GM04504 (cell line): ENCODE measurements around the gene CXCL8.
"Not testable (repeated sequence)": the region's sequence is repeated elsewhere in the genome, so short reads cannot be mapped to it uniquely, and the experiment has no call there.

Experiments used
- DNase-seq: peaks from one replicate; pipeline ENCODE4 v3.0.0-alpha.2; 2012; ENCODE audit warnings: low read depth

The CXCL8 gene

DNA sequence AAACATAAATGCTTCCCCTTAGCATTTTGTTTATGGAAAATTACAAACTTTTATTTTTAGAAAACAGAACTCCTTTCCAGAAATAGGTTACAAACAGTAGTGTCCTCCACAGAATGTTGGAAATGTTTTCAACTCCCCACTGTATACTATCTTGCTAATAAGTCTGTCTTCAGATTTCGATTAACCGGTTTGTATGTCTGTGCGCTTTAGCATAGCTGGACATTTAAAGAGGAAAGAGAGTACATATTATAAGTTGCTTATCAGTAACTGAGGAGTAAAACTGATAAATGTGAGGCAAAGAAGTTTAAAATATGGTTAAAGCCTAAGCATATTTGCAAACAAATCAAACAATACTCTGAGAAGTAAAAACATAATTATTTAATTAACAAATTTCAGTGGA lies 3.4 kb downstream of the CXCL8 start:
- DNase-seq, result no peak

DNA sequence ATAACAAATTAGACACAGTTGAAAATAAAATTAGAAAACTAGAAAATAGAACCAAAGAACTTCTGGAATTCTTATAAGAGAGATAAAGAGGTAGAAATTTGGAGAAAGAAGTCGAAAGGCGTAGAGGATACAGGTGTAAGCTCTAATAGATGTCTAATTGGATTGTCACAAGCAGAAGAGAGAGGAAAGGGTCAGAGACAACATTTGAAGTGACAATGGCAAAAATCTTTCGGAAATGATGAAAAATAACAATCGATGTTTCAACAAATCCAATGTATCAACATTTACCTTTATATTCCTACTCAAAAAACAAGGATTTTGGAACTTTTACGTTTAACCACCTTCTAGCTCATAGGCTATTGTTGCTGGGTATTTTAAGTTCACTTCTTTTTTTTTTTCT lies 3.8 kb downstream of the CXCL8 start:
- DNase-seq, result no peak

DNA sequence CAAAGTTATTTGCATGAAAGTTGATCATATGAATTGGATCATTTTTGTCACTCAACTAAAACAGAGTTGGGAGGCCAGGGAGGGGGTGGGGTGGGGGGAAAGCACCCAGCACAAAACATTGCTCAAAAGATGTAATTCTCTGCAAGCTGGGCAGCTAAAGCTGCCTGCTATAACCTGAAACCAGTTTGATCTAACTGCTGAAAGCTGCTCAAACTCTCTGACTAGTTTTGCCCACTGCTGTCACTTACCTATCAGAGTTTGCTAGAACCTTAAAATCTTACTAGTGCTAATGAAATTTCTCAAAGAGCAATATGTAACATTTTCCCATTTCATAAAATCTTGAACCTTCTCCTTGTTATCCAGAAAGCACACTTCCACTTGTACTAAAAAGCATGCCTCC lies 10.4 kb downstream of the CXCL8 start:
- DNase-seq, result no peak

DNA sequence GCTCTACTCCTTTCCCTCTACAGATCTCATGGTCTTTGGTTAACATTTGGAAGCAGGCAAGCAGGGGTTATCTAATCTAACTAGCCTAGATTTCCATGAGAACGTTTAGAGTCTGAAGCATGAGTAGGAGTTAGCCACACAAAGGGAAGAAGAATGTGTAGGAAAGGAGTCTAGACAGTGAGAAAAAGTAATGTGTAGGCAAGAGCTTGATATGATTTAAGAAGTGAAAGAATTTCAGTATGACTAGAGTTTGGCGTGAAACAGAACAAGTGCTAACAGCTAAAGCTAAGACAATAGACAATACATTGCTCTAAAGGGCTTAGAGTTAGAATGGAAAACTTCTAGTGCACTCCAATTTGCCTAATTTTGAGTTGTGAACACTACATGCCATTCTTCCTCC lies 10.8 kb downstream of the CXCL8 start:
- DNase-seq, result no peak

DNA sequence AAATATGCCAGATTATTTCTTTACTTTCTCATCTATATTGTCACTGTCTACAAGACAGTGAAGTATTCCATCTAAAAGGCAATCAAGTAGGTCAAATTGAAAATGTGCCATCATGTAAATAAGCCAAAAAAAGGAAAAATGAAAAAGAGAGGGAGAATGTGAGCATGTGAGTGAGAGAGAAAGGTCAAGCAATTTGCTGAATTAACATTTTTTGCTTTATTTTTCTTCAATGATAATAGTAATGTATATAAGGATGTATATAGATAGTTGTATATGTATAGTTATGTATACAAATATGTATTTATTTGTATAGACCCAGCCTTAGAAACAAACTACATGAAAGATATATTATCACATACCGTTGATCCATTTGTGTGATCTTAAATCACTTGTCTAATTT lies 11.5 kb downstream of the CXCL8 start:
- DNase-seq, result no peak

DNA sequence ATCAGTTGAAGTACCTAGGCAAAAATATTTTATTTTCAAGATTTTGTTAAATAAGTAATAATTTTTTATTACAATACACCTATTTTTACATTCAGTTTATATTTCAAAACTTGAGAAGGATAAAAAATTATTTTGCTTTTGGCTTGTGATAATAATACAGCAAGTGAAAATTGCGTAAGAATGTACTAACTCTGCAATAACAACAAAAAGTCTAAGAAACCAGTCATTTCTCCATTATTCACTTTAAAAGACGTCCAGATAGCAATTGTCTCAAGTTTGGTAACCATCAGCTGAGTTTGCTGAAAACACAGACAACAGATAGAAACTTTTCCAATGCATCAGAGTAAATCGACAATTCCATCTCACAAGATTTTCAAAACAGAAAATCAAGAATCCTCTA lies 12.1 kb downstream of the CXCL8 start:
- DNase-seq, result no peak

DNA sequence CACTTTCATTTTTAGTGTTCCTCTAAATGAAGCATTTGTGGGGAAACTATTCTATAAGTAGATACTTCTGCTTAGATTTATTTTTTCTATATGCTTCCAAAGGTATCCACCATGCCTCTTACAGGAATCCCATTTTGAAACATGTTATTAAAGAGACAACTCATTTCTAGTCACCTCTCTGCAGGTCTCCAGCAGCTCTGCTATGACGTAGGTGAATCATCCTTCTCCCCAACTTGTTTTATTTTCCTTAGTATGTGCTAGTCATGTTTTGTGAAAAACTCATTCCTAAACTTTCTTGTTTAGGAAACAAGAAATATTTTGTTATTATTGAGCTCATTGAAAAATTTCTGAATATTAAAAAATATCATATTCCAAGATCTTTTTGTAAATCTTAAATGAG lies 12.8 kb downstream of the CXCL8 start:
- DNase-seq, result no peak

DNA sequence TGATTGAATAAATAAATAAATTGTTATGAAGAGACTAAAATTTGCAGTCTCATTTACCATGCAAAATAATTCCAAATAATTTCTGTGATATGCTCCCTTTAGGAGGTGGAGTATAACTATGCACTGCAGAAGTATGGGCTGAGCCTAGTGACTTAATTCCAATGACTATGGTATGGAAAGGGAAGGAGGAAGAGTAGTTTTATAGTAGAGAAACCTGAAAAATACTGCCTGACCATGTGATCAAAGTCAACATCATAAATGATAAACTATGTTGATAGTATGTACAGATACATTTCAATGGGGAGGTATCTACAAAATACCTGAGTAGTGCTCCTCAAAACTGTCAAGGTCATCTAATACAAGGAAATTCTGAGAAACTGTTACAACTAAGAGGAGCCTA lies 14.6 kb downstream of the CXCL8 start:
- no peak for DNase-seq

DNA sequence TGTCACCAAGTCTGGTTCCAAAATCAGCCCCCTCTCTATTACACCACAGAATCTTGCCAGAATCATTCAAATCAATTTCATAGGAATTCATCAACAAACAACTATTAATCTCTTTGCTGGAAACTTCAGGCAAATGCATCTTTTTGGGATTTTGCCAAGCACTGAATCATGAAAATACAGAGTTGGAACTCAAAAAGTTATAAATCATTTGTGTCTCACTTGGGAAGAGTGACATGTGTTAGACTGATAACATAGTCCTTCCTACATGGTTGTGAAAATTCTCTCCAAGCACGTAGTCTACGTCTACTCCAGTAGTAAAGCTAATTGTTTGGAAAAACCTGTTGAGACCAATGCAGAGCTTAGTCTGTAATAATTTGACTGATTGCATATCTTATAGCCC lies 19.0 kb downstream of the CXCL8 start:
- no peak for DNase-seq

DNA sequence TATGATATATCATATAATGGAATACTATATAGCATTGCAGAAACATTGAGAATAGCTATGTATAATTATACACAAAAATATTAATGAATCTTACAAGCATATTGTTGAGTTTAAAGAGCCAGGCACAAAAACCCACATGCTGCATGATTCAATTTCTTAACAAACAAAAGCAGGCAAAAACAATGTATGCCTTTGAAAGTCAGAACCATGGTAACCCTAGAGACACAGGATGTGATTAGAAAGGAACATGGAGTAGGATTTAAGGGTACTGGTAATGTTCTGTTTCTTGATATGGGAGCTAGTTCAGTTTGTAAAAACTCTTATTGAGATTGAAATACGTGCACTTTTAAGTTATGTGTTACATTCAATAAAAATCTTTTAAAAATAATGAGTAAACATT lies 21.5 kb downstream of the CXCL8 start:
- no peak for DNase-seq

DNA sequence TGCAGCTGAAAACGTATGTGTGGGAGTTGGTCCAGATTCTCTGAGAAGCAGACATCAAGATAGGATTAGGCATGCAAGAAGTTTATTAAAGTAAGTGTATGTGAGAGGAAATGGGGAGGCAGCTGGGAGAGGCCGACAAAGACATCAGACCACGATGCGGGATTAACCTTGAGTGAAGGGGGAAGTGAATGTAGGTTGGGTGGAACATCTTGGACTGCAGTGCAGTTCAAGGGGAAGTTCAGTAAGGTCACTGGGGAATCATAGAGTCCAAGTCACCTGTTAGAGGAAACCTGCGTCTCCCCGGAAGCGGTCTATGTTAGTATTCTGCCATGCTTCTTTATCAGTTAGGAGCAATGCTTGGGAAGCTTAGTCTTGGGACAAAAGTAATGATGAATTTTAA lies 22.0 kb downstream of the CXCL8 start:
- no peak for DNase-seq

DNA sequence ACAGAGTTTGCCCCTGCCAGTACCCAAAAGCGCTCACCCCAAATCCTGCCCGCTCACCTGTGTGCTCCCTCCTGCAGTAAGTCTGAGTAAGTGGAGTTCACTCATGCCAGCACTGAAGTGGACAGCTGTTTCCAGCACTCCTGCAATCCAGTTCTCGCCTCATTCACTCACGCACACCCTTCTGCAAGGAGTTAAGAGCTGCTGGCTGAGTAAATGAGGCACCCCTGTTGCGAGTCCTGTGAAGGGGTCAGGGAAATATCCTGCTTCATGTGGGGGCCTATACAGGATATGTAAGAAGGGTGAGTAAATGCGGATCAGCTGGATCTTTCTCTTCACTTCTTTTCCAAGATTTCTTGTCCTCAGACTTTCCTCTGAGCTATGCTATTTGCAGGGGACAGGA lies 23.5 kb downstream of the CXCL8 start:
- DNase-seq, result no peak

DNA sequence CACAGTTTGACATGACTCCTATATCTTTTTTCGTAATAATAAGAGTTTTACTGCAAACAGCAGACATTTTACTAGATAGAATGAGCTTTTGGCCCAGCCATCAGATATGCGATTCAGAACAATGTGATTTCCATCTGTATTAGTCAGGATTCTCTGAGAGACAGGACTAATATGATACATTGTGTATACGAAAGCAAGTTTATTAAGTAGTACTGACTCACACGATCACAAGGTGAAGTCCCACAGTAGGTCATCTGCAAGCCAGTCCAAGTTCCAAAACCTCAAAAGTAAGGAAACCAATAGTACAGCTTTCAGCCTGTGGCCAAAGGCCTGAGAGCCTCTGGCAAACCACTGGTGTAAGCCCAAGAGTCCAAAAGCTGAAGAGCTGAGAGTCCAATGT lies 24.1 kb downstream of the CXCL8 start:
- no peak for DNase-seq

DNA sequence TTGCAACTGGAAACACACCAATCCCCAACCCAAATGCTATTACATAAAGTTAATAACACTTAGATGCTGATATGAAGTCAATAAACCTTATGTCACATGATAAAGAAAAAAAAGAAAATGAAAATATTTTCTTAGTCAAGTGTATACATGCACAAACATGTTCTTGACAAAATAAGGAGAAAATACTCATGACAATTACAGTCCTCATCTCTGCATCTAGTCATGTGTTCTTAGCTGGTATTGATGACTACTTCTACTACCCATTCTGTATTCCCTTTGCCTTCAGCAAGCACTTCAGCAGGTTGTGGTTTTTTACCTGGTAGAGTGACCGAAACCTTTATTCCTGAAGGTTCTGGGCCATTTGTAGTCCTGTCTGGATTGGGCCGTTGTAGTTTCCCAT lies 24.9 kb downstream of the CXCL8 start:
- DNase-seq, result no peak

DNA sequence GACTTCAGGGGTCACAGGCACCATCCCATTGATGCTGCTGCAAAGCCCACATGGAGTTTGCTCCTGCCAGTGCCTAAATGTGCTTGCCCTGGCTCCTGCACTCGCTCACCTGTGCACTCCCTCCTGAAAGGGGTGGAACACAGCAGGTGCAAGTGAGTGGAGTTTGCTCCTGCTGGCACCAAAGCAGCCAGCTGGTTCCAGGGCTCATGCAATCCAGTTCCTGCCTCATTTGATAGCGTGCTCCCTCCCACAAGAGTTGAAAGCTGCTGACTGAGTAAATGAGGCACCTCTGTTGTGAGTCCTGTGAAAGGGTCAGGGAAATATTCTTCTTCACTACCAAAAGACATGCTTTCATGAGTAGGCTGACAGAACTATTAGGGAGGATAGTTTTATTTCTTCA lies 30.5 kb downstream of the CXCL8 start:
- DNase-seq, result no peak

DNA sequence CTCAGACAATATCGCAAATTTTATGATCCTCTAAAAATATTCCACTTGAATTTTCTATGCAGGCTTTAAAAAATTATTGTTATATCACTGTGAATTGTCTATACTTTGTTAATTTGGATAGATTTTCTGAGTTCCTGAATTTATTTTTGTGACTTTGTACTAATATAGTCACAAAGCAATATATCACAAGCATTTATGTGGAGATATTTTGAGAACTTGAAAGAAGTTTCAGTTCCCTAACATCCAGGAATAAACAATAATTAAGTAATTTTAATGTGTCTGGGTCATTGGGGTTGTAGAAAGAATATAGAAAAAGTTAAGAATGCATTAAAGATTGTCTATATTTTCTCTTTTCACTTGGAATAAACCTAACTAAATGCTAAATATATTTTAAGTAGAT lies 32.0 kb downstream of the CXCL8 start:
- DNase-seq, result no peak

DNA sequence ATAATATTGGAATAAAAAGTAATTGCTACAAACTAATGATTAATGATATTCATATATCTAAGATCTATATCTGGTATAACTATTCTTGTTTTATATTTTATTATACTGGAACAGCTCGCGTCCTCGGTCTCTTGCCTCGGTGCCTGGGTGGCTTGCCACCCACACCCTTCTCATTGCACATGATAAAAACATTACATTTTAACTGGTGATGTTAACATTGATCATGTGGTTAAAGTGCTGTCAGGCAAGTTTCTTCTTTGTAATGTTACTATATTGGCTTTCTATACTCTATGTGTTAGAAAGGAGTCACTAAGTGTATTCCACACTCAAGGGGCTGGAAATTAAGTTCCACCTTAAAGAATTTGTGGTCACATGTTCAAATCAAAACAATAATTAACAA lies 34.0 kb downstream of the CXCL8 start:
- not testable (repeated sequence) for DNase-seq

DNA sequence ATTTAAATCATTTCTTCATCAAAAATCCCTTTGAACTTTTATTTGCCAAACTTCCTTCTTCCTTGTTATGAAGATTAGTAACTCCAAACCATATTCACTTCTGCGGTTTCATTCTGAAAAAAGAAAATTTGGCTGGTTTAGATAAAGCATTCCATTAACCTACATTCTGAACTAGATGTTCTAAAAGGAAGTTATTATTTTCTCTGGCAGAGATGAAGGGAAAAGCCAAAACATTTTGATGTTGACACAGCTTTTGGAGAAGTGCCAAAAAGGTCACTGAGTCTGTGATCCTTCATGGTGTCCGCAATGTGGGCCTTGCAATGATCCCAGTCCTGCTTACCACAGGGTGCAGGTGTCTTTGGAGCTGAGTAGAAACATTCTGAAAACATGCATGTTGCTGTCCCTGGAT lies 36.0 kb downstream of the CXCL8 start:
- peak; percentile 14 for DNase-seq

DNA sequence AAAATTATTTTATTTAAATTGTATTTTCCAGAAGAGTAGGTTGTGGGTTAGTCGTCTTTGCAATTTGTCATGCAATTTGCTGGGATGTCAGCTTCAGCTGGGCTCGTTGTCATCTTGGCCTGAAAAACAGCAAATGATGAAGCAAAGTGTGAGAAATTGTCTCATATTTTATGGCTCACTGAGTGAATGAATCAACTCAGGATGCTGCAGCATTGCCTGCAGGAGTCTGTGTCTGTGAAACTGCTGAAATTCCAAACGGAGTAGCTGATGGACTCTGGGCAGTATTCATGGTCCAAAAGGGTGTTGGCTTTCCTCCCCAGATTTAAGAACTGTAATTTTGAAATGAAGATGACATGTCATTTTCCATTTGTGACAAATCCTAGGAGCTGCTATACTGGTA lies 37.2 kb downstream of the CXCL8 start:
- DNase-seq, result peak; percentile 24

DNA sequence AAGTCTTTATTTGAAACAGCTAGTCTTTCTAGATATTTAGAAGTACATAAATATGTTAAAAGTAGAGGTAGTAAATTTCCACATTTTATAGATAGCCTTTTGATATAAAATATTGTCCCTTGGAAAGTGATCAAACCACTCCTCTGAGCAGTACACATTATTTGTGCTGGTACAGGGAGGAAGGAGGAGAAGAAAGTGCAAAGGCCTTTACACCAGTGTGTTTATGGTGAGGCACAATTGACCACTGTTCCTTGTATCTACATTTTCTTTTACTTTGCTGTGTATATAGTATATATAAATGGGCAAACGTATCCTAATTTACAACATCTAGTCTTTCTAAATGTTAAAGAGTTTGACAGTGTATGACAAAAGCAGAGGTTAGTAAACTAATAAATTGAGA lies 39.9 kb downstream of the CXCL8 start:
- no peak for DNase-seq

DNA sequence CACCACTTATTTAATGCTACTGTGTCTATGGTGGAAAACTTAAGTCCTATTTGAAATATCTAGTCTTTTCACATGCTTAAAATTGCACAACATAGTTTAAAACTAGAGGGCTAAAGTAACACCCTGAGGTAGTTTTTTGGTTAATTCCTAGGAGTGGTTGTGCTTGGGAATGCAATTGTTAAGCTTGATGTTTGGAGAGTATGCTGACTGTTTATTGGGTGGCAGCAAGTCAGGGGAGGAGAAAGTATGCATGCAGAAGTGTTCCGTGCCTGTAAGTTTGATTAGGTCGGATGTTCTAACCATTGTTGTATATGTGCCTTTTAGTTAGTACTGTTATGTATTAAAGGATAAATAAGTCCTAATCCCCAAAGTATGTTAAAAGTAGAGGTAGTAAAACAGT lies 40.5 kb downstream of the CXCL8 start:
- DNase-seq, result no peak

DNA sequence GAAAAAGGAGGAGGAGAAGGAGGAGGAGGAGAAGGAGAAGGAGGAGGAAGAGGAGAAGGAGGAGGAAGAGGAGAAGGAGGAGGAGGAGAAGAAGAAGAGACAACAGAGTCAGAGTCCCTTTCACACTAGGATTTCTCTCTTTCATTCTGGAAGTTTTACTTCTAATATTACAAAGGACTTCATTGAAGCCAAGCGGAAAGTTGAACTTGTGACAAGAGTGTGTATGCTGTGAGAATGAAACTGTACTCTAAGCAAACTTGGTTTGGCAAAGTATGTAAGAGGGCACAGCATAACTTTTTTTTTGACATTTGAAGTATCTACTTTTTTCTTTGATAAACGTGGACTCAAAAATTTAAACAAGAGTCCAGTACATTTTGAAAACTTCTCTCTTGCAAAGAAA lies 48.0 kb downstream of the CXCL8 start:
- DNase-seq, result no peak
